CD4-positive, alpha-beta T cell treated with Interleukin-17A for 4 hours (primary cell): Measurements from ENCODE around the gene FBXO17.
"Not testable (repeated sequence)": the region's sequence is repeated elsewhere in the genome, so short reads cannot be mapped to it uniquely, and the experiment has no call there.

Experiments used
- DNase-seq: peaks from one replicate; pipeline ENCODE4 v3.0.0-alpha.2; 2020; ENCODE audit warnings: mixed read lengths

Gene FBXO17

DNA sequence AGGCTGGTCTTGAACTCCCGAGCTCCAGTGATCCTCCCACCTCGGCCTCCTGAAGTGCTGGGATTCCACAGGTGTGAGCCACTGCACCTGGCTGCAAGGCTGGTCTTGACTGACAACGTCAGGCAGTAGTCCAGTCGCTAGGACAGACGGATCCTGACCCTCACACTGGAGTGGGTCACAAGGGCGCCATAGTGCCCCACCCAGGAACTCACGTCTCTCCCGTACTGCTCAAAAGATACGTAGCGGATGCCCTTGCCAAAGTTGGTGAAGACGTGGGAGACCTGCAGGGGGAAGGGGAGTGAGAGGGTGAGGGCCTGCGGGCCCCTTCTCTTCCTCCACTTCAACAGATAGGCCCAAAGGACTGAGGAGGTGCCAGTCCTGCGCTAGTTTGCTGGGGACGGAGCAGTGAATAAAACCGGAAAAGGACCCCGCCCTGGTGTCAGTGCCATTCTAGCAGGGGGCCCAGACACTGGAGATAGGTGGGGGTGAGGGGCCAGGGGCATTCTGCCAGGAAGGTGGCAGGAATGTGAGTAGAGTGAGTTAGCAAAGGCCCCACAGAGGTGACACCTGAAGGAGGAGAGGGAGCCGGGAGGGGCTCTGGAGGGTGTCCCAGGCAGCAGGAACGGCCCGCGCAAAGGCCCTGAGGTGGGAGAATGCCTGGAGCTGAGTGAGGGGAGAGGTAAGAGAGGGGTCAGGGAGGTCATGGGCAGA lies 32.9 kb downstream of the FBXO17 start:
- no peak for DNase-seq

GRCh38 chr19:38941979-38942378 lies 33.6 kb downstream of the FBXO17 start:
- no peak for DNase-seq

GRCh38 chr19:38941466-38941865 lies 34.1 kb downstream of the FBXO17 start:
- DNase-seq = not testable (repeated sequence)

GRCh38 chr19:38939957-38940356 lies 35.6 kb downstream of the FBXO17 start:
- no peak for DNase-seq

DNA sequence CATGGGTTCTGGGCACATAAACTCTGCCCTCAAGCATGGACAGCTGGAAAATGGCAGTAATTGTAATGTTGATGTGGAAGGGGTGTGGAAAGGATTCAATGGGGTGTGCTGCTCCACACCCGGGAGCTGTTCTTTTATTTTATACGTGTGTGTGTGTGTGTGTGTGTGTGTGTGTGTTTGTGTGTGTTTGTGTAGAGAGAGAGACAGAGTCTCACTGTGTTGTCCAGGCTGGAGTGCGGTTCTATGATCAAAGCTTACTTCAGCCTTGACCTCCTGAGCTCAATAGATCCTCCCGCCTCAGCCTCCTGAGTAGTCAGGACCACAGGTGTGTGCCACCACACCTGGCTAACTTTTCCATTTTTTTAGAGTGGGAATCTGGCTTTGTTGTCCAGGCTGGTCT lies 42.0 kb downstream of the FBXO17 start:
- no peak for DNase-seq

- peak; percentile 39 for DNase-seq
Measured at GRCh38 chr19:38932425-38933179, 42.9 kb downstream of the FBXO17 start.

DNA sequence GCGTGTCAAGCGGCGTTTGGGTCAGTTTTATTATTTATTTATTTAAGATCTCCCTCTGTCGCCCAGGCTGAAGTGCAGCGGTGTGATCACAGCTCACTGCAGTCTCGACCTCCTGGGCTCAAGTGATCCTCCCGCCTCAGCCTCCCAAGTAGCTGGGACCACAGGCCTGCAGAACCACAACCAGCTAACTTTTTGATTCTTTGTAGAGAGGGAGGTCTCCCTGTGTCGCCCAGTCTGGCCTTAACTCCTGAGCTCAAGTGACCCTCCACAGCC lies 44.1 kb downstream of the FBXO17 start:
- DNase-seq = no peak

DNA sequence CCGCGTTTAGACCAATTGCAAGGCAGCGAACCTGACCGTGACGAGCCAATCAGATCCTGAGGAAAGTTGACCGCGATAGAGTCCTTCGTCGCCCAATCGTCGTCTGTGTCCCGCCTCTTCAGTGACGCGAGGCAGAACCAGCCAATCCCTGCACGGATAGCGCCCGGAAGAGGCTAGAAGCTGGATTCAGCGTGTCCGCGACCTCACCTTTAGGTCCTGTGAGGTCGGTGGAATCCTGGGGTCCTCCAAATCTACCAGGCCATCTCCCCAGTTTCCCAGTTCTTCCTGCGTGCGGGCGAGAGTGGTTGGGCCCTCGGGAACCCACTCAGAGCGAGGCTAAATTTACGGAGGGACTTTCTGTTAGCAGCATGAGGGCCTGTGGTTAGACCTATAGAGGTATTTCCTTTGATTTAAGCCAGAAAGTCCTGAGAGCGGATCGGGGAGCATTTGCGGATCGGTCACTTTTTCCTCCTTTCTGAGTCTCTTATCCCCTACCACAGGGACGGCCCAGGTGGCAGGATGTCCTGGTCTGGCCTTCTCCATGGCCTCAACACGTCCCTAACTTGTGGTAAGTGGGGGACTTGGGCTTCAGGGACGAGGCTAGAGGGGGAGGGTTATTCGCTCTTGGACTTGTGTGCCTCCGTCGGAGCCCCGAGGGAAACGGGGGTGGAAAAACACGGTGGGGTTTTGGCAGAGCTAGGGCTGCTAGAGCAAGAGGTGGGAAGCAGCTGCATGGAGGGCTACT lies 44.6 kb downstream of the FBXO17 start, which contains the start of gene MRPS12:
Gene MRPS12 (plus strand): TSS at position 169 of the 745 bp plus-strand sequence. CDS start 351 bp downstream, at position 520.
- DNase-seq = peak; percentile 98

DNA sequence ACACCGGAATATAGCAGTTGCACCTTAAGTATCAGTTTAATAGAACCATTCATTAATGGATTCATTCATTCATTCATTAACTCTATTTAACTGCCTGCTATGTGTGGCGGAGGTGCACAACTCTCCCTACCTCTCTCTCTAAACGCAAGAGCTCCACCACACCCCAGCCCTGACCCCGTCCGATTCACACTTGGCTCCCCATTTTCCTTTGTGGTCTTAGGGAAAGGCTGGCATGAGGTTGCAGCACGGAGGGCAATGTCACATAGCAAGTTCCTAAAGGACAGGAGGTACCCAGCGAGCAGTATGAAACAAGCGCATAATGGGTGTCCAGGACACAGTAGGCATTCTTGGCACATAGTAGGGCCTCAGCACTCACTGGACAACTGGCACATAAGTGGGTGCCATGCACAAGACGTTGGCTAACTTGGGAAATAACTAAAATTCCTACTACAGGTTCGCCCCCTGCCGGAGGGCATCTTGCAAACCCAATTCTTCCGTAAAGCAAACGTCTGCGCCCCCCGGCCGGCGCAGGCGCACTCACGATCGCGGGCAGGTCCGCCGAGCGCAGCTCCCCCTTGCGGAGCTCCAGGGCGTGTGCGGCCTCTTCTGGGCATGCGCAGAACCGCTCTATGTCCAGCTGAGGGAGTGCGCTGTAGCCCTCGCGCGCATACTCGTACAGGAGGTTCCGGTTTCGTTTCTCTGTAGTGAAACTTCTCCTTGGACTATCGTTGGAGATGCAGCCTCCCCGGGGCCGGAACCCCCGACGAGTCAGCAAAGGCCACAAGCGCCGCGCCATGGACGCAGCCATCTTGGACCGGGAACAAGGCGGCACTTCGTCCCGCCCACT lies 45.4 kb downstream of the FBXO17 start, which contains the start of gene SARS2:
Gene SARS2 (minus strand): TSS at position 835 of the 847 bp plus-strand sequence. CDS start 27 bp downstream, at position 808.
- peak; percentile 95 for DNase-seq

DNA sequence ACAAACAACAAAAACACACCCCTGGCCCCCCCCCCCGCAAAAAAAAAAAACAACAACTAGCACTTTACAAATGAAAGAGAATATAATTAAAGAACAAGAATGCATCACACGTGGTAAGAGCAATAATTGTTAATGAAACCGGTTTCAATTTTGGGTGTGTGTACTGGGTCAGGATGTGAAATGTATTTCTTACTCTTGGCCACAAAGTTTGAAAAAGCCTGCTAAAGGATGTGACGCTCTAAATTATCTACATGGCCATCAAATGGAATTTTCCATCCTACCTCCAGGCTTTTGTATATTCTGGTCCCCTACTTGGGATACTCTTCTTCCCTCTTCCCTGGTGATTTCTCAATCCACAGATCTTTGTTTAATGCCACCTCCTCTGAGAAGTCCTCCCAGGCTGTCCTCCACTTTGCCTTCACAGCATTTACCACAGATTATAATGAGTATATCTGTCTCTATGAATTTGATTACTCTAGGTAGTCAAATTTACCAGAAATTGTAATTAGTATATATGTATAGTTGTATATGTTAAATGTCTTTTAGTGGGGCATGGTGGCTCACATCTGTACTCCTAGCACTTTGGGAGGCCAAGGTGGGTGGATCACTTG lies 47.0 kb downstream of the FBXO17 start:
- DNase-seq = no peak

DNA sequence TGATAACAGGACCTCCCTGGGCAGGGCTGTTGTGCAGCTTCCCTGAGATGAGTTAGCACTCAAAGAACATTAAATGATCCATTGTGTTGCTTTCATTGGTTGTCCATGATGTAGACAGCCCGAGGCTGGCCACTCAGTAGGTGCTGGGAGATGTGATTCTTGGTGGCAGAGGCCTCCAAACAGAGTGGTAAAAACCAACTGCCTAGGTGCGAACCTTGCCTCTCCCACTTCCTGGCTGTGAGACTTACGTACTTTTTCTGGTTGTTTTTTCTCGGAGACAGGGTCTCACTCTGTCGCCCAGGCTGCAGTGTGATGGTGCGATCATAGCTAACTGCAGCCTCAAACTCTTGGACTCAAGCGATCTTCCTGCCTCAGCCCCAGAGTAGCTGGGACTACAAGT lies 51.2 kb downstream of the FBXO17 start:
- no peak for DNase-seq

DNA sequence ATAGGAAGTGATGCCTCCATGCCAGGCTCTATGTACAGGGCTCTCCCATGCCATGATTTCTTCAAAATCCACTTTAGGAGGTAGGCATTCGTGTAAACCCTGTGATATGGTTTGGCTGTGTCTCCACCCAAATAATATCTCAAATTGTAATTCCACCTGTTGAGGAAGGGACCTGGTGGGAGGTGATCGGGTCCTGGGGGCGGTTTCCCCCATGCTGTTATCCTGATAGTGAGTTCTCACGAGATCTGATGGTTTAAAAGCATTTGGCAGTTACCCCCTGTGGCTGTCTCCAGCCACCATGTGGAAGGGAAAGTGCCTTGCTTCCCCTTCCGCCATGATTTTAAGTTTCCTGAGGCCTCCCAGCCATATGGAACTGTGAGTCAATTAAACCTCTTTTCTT lies 53.1 kb downstream of the FBXO17 start:
- DNase-seq = no peak

DNA sequence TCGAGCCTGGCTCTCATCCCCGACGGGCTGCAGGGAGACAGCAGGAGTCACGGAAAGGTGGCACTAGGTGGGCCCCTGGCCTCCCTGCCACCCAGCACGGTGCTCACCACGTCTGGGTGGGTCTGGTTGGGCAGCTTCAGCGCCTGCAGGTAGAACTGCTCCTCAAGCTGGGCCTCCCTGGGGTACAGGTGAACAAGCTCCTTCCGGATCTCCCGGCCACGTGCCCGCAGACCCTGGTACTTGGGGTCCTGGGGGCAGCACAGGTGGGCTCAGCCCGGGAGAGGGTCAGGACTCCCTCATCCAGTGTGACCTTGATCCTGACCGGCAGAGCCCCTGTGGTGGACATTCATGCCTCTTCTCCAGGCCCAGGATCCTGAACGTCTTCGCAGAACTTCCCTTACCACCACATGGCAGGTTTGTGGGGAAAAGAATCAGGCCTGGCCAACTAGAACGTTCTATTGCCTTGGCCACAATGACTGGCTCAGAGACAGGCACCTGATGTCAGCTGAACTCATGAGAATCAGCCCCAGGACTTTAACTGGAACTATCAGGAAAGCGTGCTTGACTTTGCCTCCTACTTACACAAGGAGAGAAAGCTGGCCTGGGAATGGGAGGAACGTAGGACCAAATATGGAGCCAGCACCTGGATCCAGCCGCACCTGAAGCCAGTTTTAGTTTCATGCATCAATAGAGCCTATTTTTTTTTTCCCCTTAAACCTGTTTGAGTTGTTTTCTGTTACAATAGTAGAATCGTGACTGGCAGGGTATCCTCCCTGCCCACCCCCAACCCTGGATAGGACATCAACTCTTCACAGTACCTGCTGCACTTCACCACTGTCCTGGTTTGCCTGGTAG lies 53.9 kb downstream of the FBXO17 start:
- DNase-seq = no peak

- DNase-seq = no peak
Measured at GRCh38 chr19:38920602-38921419, 54.7 kb downstream of the FBXO17 start.

- no peak for DNase-seq
Measured at GRCh38 chr19:38919837-38920601, 55.5 kb downstream of the FBXO17 start.

GRCh38 chr19:38918526-38918925 lies 57.0 kb downstream of the FBXO17 start:
- no peak for DNase-seq

GRCh38 chr19:38917921-38918491 lies 57.5 kb downstream of the FBXO17 start:
- DNase-seq = no peak

GRCh38 chr19:38917516-38917915 lies 58.0 kb downstream of the FBXO17 start:
- no peak for DNase-seq
